ENCODE data around the gene ARMH2.
"Not testable (repeated sequence)": the region's sequence is repeated elsewhere in the genome, so short reads cannot be mapped to it uniquely, and the experiment has no call there.

ARMH2 gene

GRCh38 chr6:24763578-24763977 lies 35.1 kb downstream of the ARMH2 start:
- H3K4me3 ChIP-seq (ENCODE audit: low read length), result no peak overlapping the region
- TF ChIP-seq ZNF274 (IDR thresholded peaks at IDR 0.05; ENCODE audit: low read depth, low read length), result no peak

GRCh38 chr6:24761851-24762250 lies 36.9 kb downstream of the ARMH2 start:
- H3K4me3 ChIP-seq (ENCODE audit: low read length), result no peak overlapping the region
- TF ChIP-seq ZNF274 (IDR thresholded peaks at IDR 0.05; ENCODE audit: low read depth, low read length), result no peak

- H3K4me3 ChIP-seq (ENCODE audit: low read length), result no peak overlapping the region
- TF ChIP-seq ZNF274 (IDR thresholded peaks at IDR 0.05; ENCODE audit: low read depth, low read length), result no peak
These were observed 37.4 kb downstream of the ARMH2 start for GRCh38 chr6:24761193-24761835.

- TF ChIP-seq ZNF274 (IDR thresholded peaks at IDR 0.05; ENCODE audit: low read depth, low read length), result no peak
These were observed 38.5 kb downstream of the ARMH2 start for GRCh38 chr6:24760210-24760609.

GRCh38 chr6:24759718-24760117 lies 39.0 kb downstream of the ARMH2 start:
- no peak overlapping the region for H3K4me3 ChIP-seq (ENCODE audit: low read length)
- no peak for TF ChIP-seq ZNF274 (IDR thresholded peaks at IDR 0.05; ENCODE audit: low read depth, low read length)

More at GRCh38 chr6:24760210-24760609, 38.5 kb downstream of the ARMH2 start:
- no peak overlapping the region for H3K4me3 ChIP-seq (ENCODE audit: low read length)

GRCh38 chr6:24757611-24758010 lies 41.1 kb downstream of the ARMH2 start:
- no peak overlapping the region for H3K4me3 ChIP-seq (ENCODE audit: low read length)
- TF ChIP-seq ZNF274 (IDR thresholded peaks at IDR 0.05; ENCODE audit: low read depth, low read length), result no peak

GRCh38 chr6:24755279-24755678 lies 43.4 kb downstream of the ARMH2 start:
- TF ChIP-seq ZNF274 (IDR thresholded peaks at IDR 0.05; ENCODE audit: low read depth, low read length), result no peak
- H3K4me3 ChIP-seq (ENCODE audit: low read length), result no peak overlapping the region

GRCh38 chr6:24754378-24754777 lies 44.3 kb downstream of the ARMH2 start:
- not testable (repeated sequence) for H3K4me3 ChIP-seq (ENCODE audit: low read length)

- no peak overlapping the region for H3K4me3 ChIP-seq (ENCODE audit: low read length)
These were observed 45.2 kb downstream of the ARMH2 start for GRCh38 chr6:24753545-24753944.

GRCh38 chr6:24752917-24753492 lies 45.7 kb downstream of the ARMH2 start:
- no peak overlapping the region for H3K4me3 ChIP-seq (ENCODE audit: low read length)
- TF ChIP-seq ZNF274 (IDR thresholded peaks at IDR 0.05; ENCODE audit: low read depth, low read length), result no peak

More at GRCh38 chr6:24753545-24753944, 45.2 kb downstream of the ARMH2 start:
- no peak for TF ChIP-seq ZNF274 (IDR thresholded peaks at IDR 0.05; ENCODE audit: low read depth, low read length)

GRCh38 chr6:24752503-24752902 lies 46.2 kb downstream of the ARMH2 start:
- no peak overlapping the region for H3K4me3 ChIP-seq (ENCODE audit: low read length)
- TF ChIP-seq ZNF274 (IDR thresholded peaks at IDR 0.05; ENCODE audit: low read depth, low read length), result no peak

GRCh38 chr6:24750878-24751277 lies 47.8 kb downstream of the ARMH2 start:
- not testable (repeated sequence) for H3K4me3 ChIP-seq (ENCODE audit: low read length)

- H3K4me3 ChIP-seq (ENCODE audit: low read length), result no peak overlapping the region
- TF ChIP-seq ZNF274 (IDR thresholded peaks at IDR 0.05; ENCODE audit: low read depth, low read length), result no peak
These were observed 49.4 kb downstream of the ARMH2 start for GRCh38 chr6:24749297-24749696.

All from GM08714 (cell line).